Measurements from ENCODE around the gene TCFL5.
A peak's percentile ranks its signal among the peaks of the same experiment; 100 is the strongest.

The TCFL5 gene

GRCh38 chr20:62835931-62836861, 25.4 kb downstream of the TCFL5 start:
- H3K4me1 ChIP-seq (ENCODE audit: low read length), result peaks cover 10% of the 10 kb centered on the region

GRCh38 chr20:62834967-62835730, 26.5 kb downstream of the TCFL5 start:
- H3K9me2 ChIP-seq (replicated peaks; ENCODE audit: insufficient read depth, low read length), result no peaks in the 10 kb centered on the region
- no peaks in the 10 kb centered on the region for H3K36me3 ChIP-seq (replicated peaks; ENCODE audit: insufficient read depth, low read length)
- H3K4me1 ChIP-seq (ENCODE audit: low read length), result peaks cover 10% of the 10 kb centered on the region
- peaks cover 43% of the 10 kb centered on the region for H3K27me3 ChIP-seq (replicated peaks; ENCODE audit: insufficient read depth, low read length)
- peaks cover 13% of the 10 kb centered on the region for H3F3A ChIP-seq (ENCODE audit: insufficient read depth, low read length)
- TF ChIP-seq CTCF (IDR thresholded peaks at IDR 0.05; ENCODE audit: low read length) (no peak), EZH2phosphoT487 (IDR thresholded peaks at IDR 0.05; ENCODE audit: low read length) (no peak), EZH2 (optimal IDR thresholded peaks at IDR 0.05; ENCODE audit: low read depth, low read length) (no peak)
- no peak overlapping the region for H3K4me3 ChIP-seq (ENCODE audit: low read length)
- H3K9me3 ChIP-seq (replicated peaks; ENCODE audit: insufficient read depth, low read length), result no peaks in the 10 kb centered on the region
- DNase-seq, result no peak
- no peak overlapping the region for H3K9ac ChIP-seq (ENCODE audit: low read length)
- H4K20me1 ChIP-seq (ENCODE audit: insufficient read depth, low read length), result no peaks in the 10 kb centered on the region
- H3K27ac ChIP-seq (ENCODE audit: low read length), result no peak overlapping the region
- H2AFZ ChIP-seq (ENCODE audit: low read length), result no peak overlapping the region
- no peaks in the 10 kb centered on the region for H3K79me2 ChIP-seq (ENCODE audit: low read length)
- no peak overlapping the region for H3K4me2 ChIP-seq (ENCODE audit: low read depth, low read length)

More at GRCh38 chr20:62835931-62836861, 25.4 kb downstream of the TCFL5 start:
- no peak overlapping the region for H3K9ac ChIP-seq (ENCODE audit: low read length)
- no peaks in the 10 kb centered on the region for H3K79me2 ChIP-seq (ENCODE audit: low read length)
- DNase-seq, result no peak
- H3F3A ChIP-seq (ENCODE audit: insufficient read depth, low read length), result peaks cover 13% of the 10 kb centered on the region
- no peak overlapping the region for H3K27ac ChIP-seq (ENCODE audit: low read length)
- no peaks in the 10 kb centered on the region for H3K9me2 ChIP-seq (replicated peaks; ENCODE audit: insufficient read depth, low read length)
- TF ChIP-seq EZH2phosphoT487 (IDR thresholded peaks at IDR 0.05; ENCODE audit: low read length), result no peak
- TF ChIP-seq EZH2 (optimal IDR thresholded peaks at IDR 0.05; ENCODE audit: low read depth, low read length), result no peak
- TF ChIP-seq CTCF (IDR thresholded peaks at IDR 0.05; ENCODE audit: low read length), result no peak
- no peak overlapping the region for H2AFZ ChIP-seq (ENCODE audit: low read length)
- H4K20me1 ChIP-seq (ENCODE audit: insufficient read depth, low read length), result no peaks in the 10 kb centered on the region
- H3K9me3 ChIP-seq (replicated peaks; ENCODE audit: insufficient read depth, low read length), result no peaks in the 10 kb centered on the region
- H3K27me3 ChIP-seq (replicated peaks; ENCODE audit: insufficient read depth, low read length), result peaks cover 42% of the 10 kb centered on the region
- no peak overlapping the region for H3K4me3 ChIP-seq (ENCODE audit: low read length)
- H3K4me2 ChIP-seq (ENCODE audit: low read depth, low read length), result no peak overlapping the region
- H3K36me3 ChIP-seq (replicated peaks; ENCODE audit: insufficient read depth, low read length), result no peaks in the 10 kb centered on the region

- Histone ChIP-seq H3K9me3 (replicated peaks; ENCODE audit: insufficient read depth, low read length) (no peaks in the 10 kb centered on the region), H3K4me2 (ENCODE audit: low read depth, low read length) (peak overlapping the region; percentile 72), H3K4me1 (ENCODE audit: low read length) (peaks cover 10% of the 10 kb centered on the region), H3K4me3 (ENCODE audit: low read length) (peak overlapping the region; percentile 25; the same call in 1 of the 2 replicates), H3K79me2 (ENCODE audit: low read length) (no peaks in the 10 kb centered on the region), H3K9me2 (replicated peaks; ENCODE audit: insufficient read depth, low read length) (no peaks in the 10 kb centered on the region), H3F3A (ENCODE audit: insufficient read depth, low read length) (peaks cover 13% of the 10 kb centered on the region), H3K27ac (ENCODE audit: low read length) (no peak overlapping the region), H3K36me3 (replicated peaks; ENCODE audit: insufficient read depth, low read length) (no peaks in the 10 kb centered on the region), H2AFZ (ENCODE audit: low read length) (peak overlapping the region; percentile 66), H3K9ac (ENCODE audit: low read length) (no peak overlapping the region), H4K20me1 (ENCODE audit: insufficient read depth, low read length) (no peaks in the 10 kb centered on the region), H3K27me3 (replicated peaks; ENCODE audit: insufficient read depth, low read length) (peaks cover 57% of the 10 kb centered on the region)
- TF ChIP-seq CTCF (IDR thresholded peaks at IDR 0.05; ENCODE audit: low read length), result no peak
- no peak for TF ChIP-seq EZH2phosphoT487 (IDR thresholded peaks at IDR 0.05; ENCODE audit: low read length)
- TF ChIP-seq EZH2 (optimal IDR thresholded peaks at IDR 0.05; ENCODE audit: low read depth, low read length), result no peak
- DNase-seq, result no peak
These were observed 28.7 kb downstream of the TCFL5 start for GRCh38 chr20:62832951-62833391.
